Endometrial microvascular endothelial cells (primary cell): ENCODE measurements around the gene GLB1L. TPM values are rescaled to one million over a fixed set of nuclear protein-coding genes. Genes with fewer than 3 reads are reported as not detected.

ENCODE experiments used
- in situ Hi-C: cut with HindIII; loops from 2 replicates; pipeline ENCODE4 v1.10.0; 2017; ENCODE audit warnings: low sequenced_read_pairs, low pct_unique_long_range_greater_than_20kb; ENCODE audit errors: inconsistent ontology term
- total RNA-seq: library from RNA; depleted of rRNA; stranded (reverse); fragments of >200 nt; gene quantifications from one replicate; pipeline ENCODE4 v1.2.3, GENCODE V29; 2015; ENCODE audit errors: inconsistent ontology term

Gene GLB1L
- total RNA-seq, 1 donor from 2014 or later, result 9.3 TPM

DNA sequence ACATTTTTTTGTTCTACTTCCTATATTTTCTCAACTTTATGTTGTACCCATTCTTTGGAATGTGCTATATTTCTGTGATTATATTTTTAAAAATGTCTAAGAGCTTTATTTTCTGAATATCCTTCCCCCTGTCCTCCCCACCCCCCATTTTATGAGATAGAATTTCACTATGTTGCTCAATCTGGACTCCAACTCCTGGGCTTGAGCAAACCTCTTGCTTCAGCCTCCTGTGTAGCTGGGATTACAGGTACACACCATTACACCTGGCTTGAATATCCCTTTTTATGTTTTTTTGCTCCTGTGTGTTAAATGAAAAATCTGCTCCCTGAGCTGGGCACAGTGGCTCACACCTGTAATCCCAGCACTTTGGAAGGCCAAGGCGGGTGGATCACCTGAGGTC, 47.9 kb downstream of the GLB1L start:
- in situ Hi-C loops, result no loop called here

DNA sequence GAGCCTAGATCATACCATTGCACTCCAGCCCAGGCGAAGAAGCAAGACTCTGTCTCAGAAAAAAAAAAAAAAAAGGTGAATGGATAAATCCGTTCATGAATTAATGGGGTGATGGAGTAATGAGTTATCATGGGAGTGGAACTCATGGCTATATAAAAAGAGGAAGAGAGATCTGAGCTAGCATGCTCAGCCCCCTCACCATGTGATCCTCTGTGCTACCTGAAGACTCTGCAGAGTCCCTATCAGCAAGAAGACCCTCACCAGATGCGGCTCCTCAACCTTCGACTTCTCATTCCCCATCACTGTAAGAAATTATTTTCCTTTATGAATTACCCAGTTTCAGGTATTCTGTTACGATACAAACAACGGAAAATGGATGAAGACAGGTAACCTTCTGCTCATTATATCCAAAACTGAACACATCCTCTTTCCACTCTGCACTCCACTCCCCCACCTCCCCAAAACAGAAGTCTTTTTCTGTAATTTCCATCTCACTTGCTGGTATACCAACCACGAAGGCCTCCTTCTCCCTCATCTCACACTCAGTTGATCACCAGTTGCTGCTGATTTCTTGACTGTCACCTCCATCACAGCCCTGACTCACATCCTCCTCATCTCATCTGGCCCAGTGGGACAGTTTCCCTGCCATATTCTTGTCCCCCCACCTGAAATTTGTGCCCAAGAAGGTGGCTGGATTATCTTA, 58.3 kb downstream of the GLB1L start:
- in situ Hi-C loops, result no loop called here

Other genes with a start within 250 kb of the GLB1L start
- gene CFAP65, start 203.9 kb downstream of the GLB1L start, total RNA-seq, result not detected
- gene IHH, start 184.5 kb downstream of the GLB1L start, total RNA-seq, result not detected
- gene NHEJ1, start 84.6 kb downstream of the GLB1L start, total RNA-seq, result 25.8 TPM
- gene SLC23A3, start 75.4 kb downstream of the GLB1L start, total RNA-seq, result 0.19 TPM
- 32.7 TPM for gene CNPPD1, start 68.5 kb downstream of the GLB1L start, total RNA-seq
- 54.4 TPM for gene RETREG2, start 67.2 kb downstream of the GLB1L start, total RNA-seq
- gene ZFAND2B, start 38.7 kb downstream of the GLB1L start, total RNA-seq, result 24.1 TPM
- 24.8 TPM for gene ABCB6, start 26.5 kb downstream of the GLB1L start, total RNA-seq
- gene ATG9A, start 15.8 kb downstream of the GLB1L start, total RNA-seq, result 73.2 TPM
- 27.1 TPM for gene ANKZF1, start 15.6 kb downstream of the GLB1L start, total RNA-seq
- gene STK16, start within 50 bp of the GLB1L start, total RNA-seq, result 5.5 TPM
- gene TUBA4B, start 7.8 kb upstream of the GLB1L start, total RNA-seq, result not detected
- gene TUBA4A, start 8.5 kb upstream of the GLB1L start, total RNA-seq, result 18.4 TPM
- 29.9 TPM for gene DNAJB2, start 33.9 kb upstream of the GLB1L start, total RNA-seq
- gene PTPRN, start 64.0 kb upstream of the GLB1L start, total RNA-seq, result not detected
- not detected for gene RESP18, start 87.3 kb upstream of the GLB1L start, total RNA-seq
- gene DNPEP, start 142.5 kb upstream of the GLB1L start, total RNA-seq, result 86.0 TPM
- gene DES, start 172.9 kb upstream of the GLB1L start, total RNA-seq, result not detected
- not detected for gene SPEG, start 189.4 kb upstream of the GLB1L start, total RNA-seq